Adrenal gland (tissue), 12 donors: ENCODE results near the gene PLXNA4. TPM values are rescaled to one million over a fixed set of nuclear protein-coding genes. Genes with fewer than 3 reads are reported as not detected.

Experiments
- DNase-seq, 7 donors: peaks; one replicate each; pipeline ENCODE4 v3.0.0-alpha.2; 2019 to 2020
- H3K27ac ChIP-seq, 5 donors: fragments of 200-600 bp; sonication (generic) in 4 of 5; 1 replicate in 3 of 5; 2 replicates in 2 of 5; pipeline versions ENCODE4 v1.5.1 to v1.8.0; 2016 to 2020; ENCODE audit warnings: mild to moderate bottlenecking in 1 of 5
- H3K27me3 ChIP-seq: fragments of 200-600 bp; 2 replicates; pipeline ENCODE4 v1.8.0; 2021
- H3K36me3 ChIP-seq, 2 donors: fragments of 200-600 bp; replicated peaks in 1 of 2; 1 replicate in 1 of 2; 2 replicates in 1 of 2; pipeline versions ENCODE4 v1.5.1 to v1.8.0; 2018 to 2022
- H3K4me1 ChIP-seq, 2 donors: fragments of 200-600 bp; replicated peaks in 1 of 2; 1 replicate in 1 of 2; 2 replicates in 1 of 2; pipeline versions ENCODE4 v1.5.1 to v1.8.0; 2018 to 2021
- H3K4me3 ChIP-seq, 4 donors: fragments of 200-600 bp; sonication (generic) in 3 of 4; one replicate each; pipeline ENCODE4 v1.5.1; 2016 to 2018
- H3K9me3 ChIP-seq, 3 donors: fragments of 200-600 bp; sonication (generic) in 1 of 3; replicated peaks in 1 of 3; 1 replicate in 2 of 3; 2 replicates in 1 of 3; pipeline versions ENCODE4 v1.5.1 to v1.8.0; 2016 to 2021
- CTCF ChIP-seq, 6 experiments: fragments of 450-650 bp in 4 of 6; fragments of 200-600 bp in 2 of 6; sonication (generic) in 1 of 6; IDR thresholded peaks; 1 replicate in 5 of 6; 2 replicates in 1 of 6; pipeline versions ENCODE4 v1.5.1 to v1.8.0; 2016 to 2021; ENCODE audit warnings: antibody characterized with exemption in 6 of 6, mild to moderate bottlenecking in 2 of 6, moderate library complexity in 1 of 6
- POLR2A ChIP-seq, 2 donors: fragments of 450-650 bp; IDR thresholded peaks; one replicate each; pipeline ENCODE4 v1.6.1; 2017; ENCODE audit warnings: antibody characterized with exemption in 2 of 2, mild to moderate bottlenecking in 2 of 2, moderate library complexity in 1 of 2
- WGBS, 4 donors: extraction: QIAGEN DNeasy Blood & Tissue Kit in 2 of 4; methylation state at CpG; one replicate each; pipeline versions ENCODE4 v1.1.5 to v1.1.7; 2013 to 2017; 5-methylcytosine and 5-hydroxymethylcytosine counted together
- intact Hi-C, 2 donors: fragments of 100-400 bp; cut with DNase I; formaldehyde crosslinking; loops; one replicate each; pipeline versions ENCODE4 v1.14.1 to v1.15.0; 2022 to 2023
- polyA plus RNA-seq, 3 donors: library from polyadenylated mRNA; stranded (reverse); fragments of 200-250 nt in 2 of 3; fragments of 350-450 nt in 1 of 3; fragmentation: Illumina TruSeq in 1 of 3; extraction: RNeasy Lipid Tissue Mini Kit (QIAGEN cat#74804) in 1 of 3; gene quantifications; one replicate each; pipeline ENCODE4 v1.2.3, GENCODE V29; 2013 to 2014
- total RNA-seq, 9 donors: library from RNA; depleted of rRNA in 4 of 9; stranded (reverse); fragments of >200 nt in 4 of 9; fragments of 120-200 nt in 1 of 9; fragmentation: NEBNext Ultra II Directional in 1 of 9; extraction: Animal tissue kit (Norgen Biotek cat#: 25700) in 1 of 9; gene quantifications; one replicate each; pipeline versions ENCODE4 v1.1.0 to v1.2.4, GENCODE V29; 2013 to 2023
- donor health status: healthy with polysubstance abuse.
- donor health status: Bipolar disorder and iron deficiency.
- donor health status: DM: yes; HTN: yes; CAD: no.
- donor health status: DM: no; HTN: no; CAD: no.
- donor health status: DM: no; HTN: no; CAD: no.
- donor health status: DM: yes; HTN: yes; CAD: no.

Gene PLXNA4
- total and polyA plus RNA-seq, 12 donors: 0.99 to 10.7 (median 3.6) TPM

DNA sequence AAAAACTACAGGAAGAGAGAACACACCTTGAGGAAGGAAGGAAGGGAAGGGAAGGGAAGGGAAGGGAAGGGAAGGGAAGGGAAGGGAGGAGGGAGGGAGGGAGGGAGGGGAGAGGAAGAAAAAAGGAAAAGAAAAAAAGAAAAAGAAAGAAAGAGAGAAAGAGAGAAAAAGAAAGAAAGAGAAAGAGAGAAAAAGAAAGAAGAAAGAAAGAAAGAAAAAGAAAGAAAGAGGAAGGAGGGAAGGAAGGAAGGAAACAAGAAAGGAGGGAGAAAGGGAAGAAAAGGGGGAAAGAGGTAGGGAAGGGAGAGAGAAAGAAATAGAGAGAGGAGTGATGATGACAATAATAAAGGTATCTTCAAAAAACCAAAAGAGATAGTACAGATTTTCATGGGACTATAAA is 12.3 kb upstream of the PLXNA4 start:
- H3K9me3 ChIP-seq: no peaks in the 10 kb centered on the region
- no peak for DNase-seq

DNA sequence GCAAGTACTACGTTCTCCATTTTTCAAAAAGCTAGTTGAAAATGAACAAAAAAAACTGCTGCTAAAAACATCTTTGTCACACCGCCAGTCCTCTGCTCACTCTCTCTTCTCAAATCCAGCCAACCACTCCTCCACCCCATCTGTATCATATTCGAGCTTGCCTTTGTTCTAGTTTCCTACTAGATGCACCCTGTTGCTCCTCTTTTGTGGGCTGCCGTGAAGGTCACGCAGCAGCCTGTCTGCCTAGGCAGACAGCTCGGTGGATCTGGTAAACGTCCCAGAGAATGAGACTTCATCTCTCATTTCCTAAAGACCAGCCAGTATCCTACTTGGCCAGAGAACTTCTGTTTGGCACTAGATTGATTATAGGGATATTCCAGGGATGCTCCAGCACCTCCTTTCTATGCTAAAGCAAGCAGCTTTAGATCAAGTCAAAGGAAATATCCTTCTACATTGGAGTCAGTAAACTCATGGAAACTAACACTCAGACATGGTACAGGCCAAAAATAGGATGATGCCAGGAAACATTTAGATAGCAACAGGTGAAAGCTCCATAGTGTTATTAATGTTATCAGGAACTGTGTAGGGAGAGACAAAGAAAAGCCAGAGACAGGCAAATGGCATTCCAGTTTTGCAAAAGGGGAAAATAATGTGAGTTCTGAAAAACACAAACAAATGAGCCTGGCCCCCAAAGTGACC is 8.7 kb upstream of the PLXNA4 start:
- Histone ChIP-seq H3K9me3 (no peaks in the 10 kb centered on the region), H3K27me3 (no peaks in the 10 kb centered on the region), H3K27ac (no peak overlapping the region), H3K36me3 (no peaks in the 10 kb centered on the region), H3K4me3 (no peak overlapping the region), H3K4me1 (no peaks in the 10 kb centered on the region)
- no peak for DNase-seq
- intact Hi-C loops: loop anchor here (5.0 kb wide), 2 partner anchors 268 to 643 kb away; no protein-coding TSS in a partner anchor
- WGBS, 4 donors: 51 to 58% (median 56%) methylated on average over 7 of the region's 7 CpGs
- TF ChIP-seq CTCF (IDR thresholded peaks at IDR 0.05): no peak
- no peak for TF ChIP-seq POLR2A (IDR thresholded peaks at IDR 0.05)

More for the DNA sequence above, 12.3 kb upstream of the PLXNA4 start:
- Histone ChIP-seq H3K27ac (no peak overlapping the region), H3K4me3 (no peak overlapping the region), H3K36me3 (no peaks in the 10 kb centered on the region), H3K27me3 (peaks cover 3% of the 10 kb centered on the region), H3K4me1 (no peaks in the 10 kb centered on the region)
- intact Hi-C loops: no loop called here
- no peak for TF ChIP-seq POLR2A (IDR thresholded peaks at IDR 0.05)
- TF ChIP-seq CTCF (IDR thresholded peaks at IDR 0.05): no peak

- H3K4me1 ChIP-seq: no peaks in the 10 kb centered on the region
- peaks cover 2% of the 10 kb centered on the region for H3K27me3 ChIP-seq
- no peak for DNase-seq
- TF ChIP-seq POLR2A (IDR thresholded peaks at IDR 0.05): no peak
- no peaks in the 10 kb centered on the region for H3K36me3 ChIP-seq
- H3K9me3 ChIP-seq: no peaks in the 10 kb centered on the region
- no peak overlapping the region for H3K4me3 ChIP-seq
- intact Hi-C loops: loop anchor here (2.0 to 5.0 kb wide), 3 partner anchors 263 to 639 kb away; no protein-coding TSS in a partner anchor
- 78 to 96% (median 88%) methylated on average over 2 to 4 of the region's 4 CpGs for WGBS, 4 donors
- H3K27ac ChIP-seq: no peak overlapping the region
Measured at GRCh38 chr7:132581431-132581830, 5.2 kb upstream of the PLXNA4 start.

GRCh38 chr7:132580717-132581285 is 4.5 kb upstream of the PLXNA4 start:
- DNase-seq: peak; percentile 51 to 88 (median 76)
- 5 to 14% (median 10%) methylated on average over 2 to 4 of the region's 4 CpGs for WGBS, 4 donors
- Histone ChIP-seq H3K27ac (no peak overlapping the region), H3K4me3 (no peak overlapping the region), H3K36me3 (no peaks in the 10 kb centered on the region), H3K27me3 (peaks cover 9% of the 10 kb centered on the region), H3K9me3 (no peaks in the 10 kb centered on the region), H3K4me1 (no peaks in the 10 kb centered on the region)
- TF ChIP-seq CTCF (IDR thresholded peaks at IDR 0.05): peak; percentile 54 to 83 (median 74)
- no peak for TF ChIP-seq POLR2A (IDR thresholded peaks at IDR 0.05)
- intact Hi-C loops: loop anchor here (2.0 to 5.0 kb wide), 3 partner anchors 262 to 638 kb away; no protein-coding TSS in a partner anchor
